Neural progenitor cell (in vitro differentiated cells): ENCODE measurements around the gene IFIT2.

Experiments
- CTCF ChIP-seq: fragments of 200-600 bp; sonication (generic); IDR thresholded peaks from 2 replicates; pipeline ENCODE4 v1.5.1; 2017; ENCODE audit warnings: antibody characterized with exemption, mild to moderate bottlenecking
- EZH2 ChIP-seq: fragments of 200-600 bp; sonication (generic); IDR thresholded peaks from 2 replicates; pipeline ENCODE4 v1.6.1; 2017; ENCODE audit warnings: antibody characterized with exemption, mild to moderate bottlenecking, moderate library complexity
- EZH2phosphoT487 ChIP-seq: fragments of 200-600 bp; sonication (generic); IDR thresholded peaks from 2 replicates; pipeline ENCODE4 v1.6.1; 2017; ENCODE audit warnings: antibody characterized with exemption

- no peak for TF ChIP-seq CTCF
- TF ChIP-seq EZH2 = no peak
- no peak for TF ChIP-seq EZH2phosphoT487
These were observed 46.0 kb downstream of the IFIT2 start for GRCh38 chr10:89347701-89348457.
